ENCODE results near the gene RFX7.

- no peak for TF ChIP-seq CTCF (IDR thresholded peaks at IDR 0.05; ENCODE audit: low read depth, low read length, poor library complexity, severe bottlenecking)
- no peak for TF ChIP-seq EZH2phosphoT487 (IDR thresholded peaks at IDR 0.05; ENCODE audit: borderline replicate concordance, low read length)
Measured at GRCh38 chr15:56088389-56088788, 155.3 kb downstream of the RFX7 start.

Measured in DOHH2 (cell line).